ENCODE measurements around the gene SNRPE. TPM values are rescaled to one million over a fixed set of nuclear protein-coding genes. Genes with fewer than 3 reads are reported as not detected.

SNRPE gene
- total RNA-seq, 8 experiments from 2014 or later, result 104 to 392 (median 191) TPM

DNA sequence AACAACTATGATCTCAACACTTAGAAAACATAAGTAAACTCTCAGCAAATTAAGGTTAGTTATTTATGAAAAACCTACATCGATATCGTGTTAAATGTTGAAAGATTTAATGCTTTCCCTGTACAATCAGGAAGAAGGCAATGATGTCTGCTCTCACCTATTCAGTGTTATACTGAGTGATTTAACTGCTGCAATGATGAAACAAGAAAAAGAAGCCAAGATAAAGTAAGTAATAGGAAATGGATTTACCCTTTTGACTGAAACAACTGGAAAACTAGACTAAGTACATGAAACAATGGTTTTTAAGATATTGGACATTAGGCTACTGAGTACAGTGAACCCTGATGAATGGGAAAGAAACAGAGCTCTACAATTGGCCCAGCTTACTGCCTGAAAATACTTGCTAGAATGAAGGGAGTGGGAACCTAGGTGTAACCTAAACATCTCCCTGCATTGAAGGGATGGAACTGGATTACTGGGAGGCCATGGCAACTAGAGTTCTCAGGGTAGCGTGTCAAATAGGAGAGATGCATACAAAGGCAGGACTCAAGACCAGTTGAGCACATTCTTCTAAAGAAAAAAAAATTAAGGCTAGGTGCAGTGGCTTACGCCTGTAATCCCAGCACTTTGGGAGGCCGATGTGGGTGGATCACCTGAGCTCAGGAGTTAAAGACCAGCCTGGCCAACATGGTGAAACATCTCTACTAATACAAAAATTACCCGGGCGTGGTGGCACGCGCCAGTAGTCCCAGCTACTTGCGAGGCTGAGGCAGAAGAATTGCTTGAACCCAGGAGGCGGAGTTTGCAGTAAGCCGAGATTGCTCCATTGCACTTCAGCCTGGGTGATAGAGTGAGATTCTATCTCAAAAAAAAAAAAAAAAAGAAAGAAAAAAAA lies 37.3 kb downstream of the SNRPE start:
- H3K4me1 ChIP-seq (replicated peaks in 1 of 2), result no peaks in the 10 kb centered on the region
- WGBS, 10 experiments, result 91 to 100% (median 94%) methylated on average over 2 to 12 of the region's 12 CpGs
- H3K4me3 ChIP-seq, result no peak overlapping the region
- no peak overlapping the region for H3K27ac ChIP-seq
- ATAC-seq (replicated peaks in 6 of 8), result no peak
- in situ Hi-C loops (cut with MboI; ENCODE audit: low pct_unique_long_range_greater_than_20kb in 2 of 9, low sequenced_read_pairs in 9 of 9, unreplicated experiment in 9 of 9), result no loop called here

DNA sequence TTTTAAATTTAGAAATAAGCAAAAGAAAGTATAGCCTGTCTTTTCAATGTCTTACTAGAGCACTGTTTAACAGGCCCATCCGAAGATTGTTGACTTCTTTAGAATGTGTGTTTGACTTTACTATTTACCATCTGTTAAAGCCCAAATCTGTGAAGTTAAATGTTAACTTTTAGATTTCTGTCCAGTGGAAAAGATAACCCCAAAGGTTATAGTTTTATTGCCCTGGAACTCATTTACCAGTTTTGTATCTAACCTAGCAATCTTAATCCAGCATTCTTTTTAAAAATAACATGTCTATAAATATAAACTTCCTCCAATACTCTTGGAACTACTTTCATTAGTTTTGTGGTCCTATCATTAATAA lies 37.9 kb downstream of the SNRPE start:
- no peak overlapping the region for H3K4me3 ChIP-seq
- no peak for ATAC-seq (replicated peaks in 6 of 8)
- no peak overlapping the region for H3K27ac ChIP-seq
- 57 to 100% (median 94%) methylated on average over 1 of the region's 1 CpG; no CpG with 5 or more reads in 1 of the 10 experiments for WGBS, 10 experiments
- in situ Hi-C loops (cut with MboI; ENCODE audit: low pct_unique_long_range_greater_than_20kb in 2 of 9, low sequenced_read_pairs in 9 of 9, unreplicated experiment in 9 of 9), result no loop called here
- no peaks in the 10 kb centered on the region for H3K4me1 ChIP-seq (replicated peaks in 1 of 2)

DNA sequence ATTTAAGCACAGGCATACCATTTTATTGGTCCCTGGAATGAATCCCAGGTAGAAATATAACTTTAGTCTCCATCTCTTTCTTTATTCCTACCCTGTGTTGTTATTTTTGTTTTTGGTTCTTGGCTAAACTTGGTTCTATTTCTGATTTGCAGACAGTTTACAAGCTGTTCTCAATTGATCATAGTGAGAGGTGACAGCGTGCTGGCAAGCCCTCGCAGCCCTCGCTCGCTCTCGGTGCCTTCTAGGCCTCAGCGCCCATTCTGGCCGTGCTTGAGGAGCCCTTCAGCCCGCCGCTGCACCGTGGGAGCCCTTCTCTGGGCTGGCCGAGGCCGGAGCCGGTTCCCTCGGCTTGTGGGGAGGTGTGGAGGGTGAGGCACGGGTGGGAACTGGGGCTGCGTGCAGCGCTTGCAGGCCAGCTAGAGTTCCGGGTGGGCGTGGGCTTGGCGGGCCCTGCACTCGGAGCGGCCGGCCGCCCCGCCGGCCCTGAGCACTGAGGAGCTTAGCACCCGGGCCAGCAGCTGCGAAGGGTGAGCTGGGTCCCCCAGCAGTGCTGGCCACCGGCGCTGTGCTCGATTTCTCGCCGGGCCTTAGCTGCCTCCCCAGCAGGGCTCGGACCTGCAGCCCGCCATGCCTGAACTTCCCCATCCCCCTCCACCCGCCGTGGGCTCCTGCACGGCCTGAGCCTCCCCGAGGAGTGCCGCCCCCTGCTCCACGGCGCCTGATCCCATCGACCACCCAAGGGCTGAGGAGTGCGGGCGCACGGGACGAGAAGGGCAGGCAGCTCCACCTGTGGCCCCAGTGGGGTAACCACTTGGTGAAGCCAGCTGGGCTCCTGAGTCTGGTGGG lies 38.7 kb downstream of the SNRPE start:
- WGBS, 10 experiments, result 92 to 100% (median 98%) methylated on average over 2 to 14 of the region's 47 CpGs; no CpG with 5 or more reads in 5 of the 10 experiments
- ATAC-seq (replicated peaks in 6 of 8), result no peak

DNA sequence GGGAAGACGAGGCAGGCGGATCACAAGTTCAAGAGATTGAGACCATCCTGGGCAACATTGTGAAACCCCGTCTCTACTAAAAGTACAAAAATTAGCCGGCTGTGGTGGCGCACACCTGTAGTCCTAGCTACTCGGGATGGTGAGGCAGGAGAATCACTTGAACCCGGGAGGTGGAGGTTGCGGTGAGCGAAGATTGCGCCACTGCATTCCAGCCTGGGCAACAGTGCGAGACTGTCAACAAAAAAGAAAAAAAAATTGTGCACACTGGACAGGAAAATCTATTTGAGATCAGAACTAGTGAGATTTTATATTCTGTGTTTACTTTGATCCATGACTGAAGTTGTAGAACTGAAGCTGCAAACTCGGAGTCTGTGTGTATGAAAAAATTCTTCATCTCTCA lies 40.2 kb downstream of the SNRPE start:
- no peaks in the 10 kb centered on the region for H3K4me1 ChIP-seq (replicated peaks in 1 of 2)
- no peak for ATAC-seq (replicated peaks in 6 of 8)
- H3K4me3 ChIP-seq, result no peak overlapping the region
- no peak overlapping the region for H3K27ac ChIP-seq
- 86 to 96% (median 92%) methylated on average over 4 to 12 of the region's 12 CpGs; no CpG with 5 or more reads in 1 of the 10 experiments for WGBS, 10 experiments
- in situ Hi-C loops (cut with MboI; ENCODE audit: low pct_unique_long_range_greater_than_20kb in 2 of 9, low sequenced_read_pairs in 9 of 9, unreplicated experiment in 9 of 9), result no loop called here

More for the DNA sequence above, 38.7 kb downstream of the SNRPE start:
- Histone ChIP-seq H3K4me1 (replicated peaks in 1 of 2) (no peaks in the 10 kb centered on the region), H3K27ac (no peak overlapping the region), H3K4me3 (no peak overlapping the region)
- in situ Hi-C loops (cut with MboI; ENCODE audit: low pct_unique_long_range_greater_than_20kb in 2 of 9, low sequenced_read_pairs in 9 of 9, unreplicated experiment in 9 of 9), result no loop called here

DNA sequence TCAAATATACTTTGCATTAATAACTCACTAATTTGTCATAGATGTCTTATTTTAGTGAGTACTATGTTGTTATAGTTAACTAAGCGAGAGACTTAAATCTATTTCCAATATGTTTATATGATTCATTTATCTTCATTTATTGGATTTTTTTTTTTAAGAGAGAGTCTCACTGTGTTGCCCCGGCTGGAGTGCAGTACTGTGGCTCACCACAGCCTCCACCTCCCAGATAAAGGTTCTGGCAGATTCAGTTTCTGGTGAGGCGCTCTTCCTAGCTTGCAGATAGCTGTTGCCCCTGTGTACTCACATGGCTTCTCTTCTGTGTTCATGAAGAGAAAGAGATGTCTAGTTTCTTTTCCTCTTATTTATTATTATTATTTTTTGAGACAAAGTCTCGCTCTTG lies 43.9 kb downstream of the SNRPE start:
- Histone ChIP-seq H3K4me3 (no peak overlapping the region), H3K27ac (no peak overlapping the region), H3K4me1 (replicated peaks in 1 of 2) (no peaks in the 10 kb centered on the region)
- in situ Hi-C loops (cut with MboI; ENCODE audit: low pct_unique_long_range_greater_than_20kb in 2 of 9, low sequenced_read_pairs in 9 of 9, unreplicated experiment in 9 of 9), result no loop called here
- 78 to 100% (median 94%) methylated on average over 2 to 4 of the region's 4 CpGs; no CpG with 5 or more reads in 1 of the 10 experiments for WGBS, 10 experiments
- no peak for ATAC-seq (replicated peaks in 6 of 8)

DNA sequence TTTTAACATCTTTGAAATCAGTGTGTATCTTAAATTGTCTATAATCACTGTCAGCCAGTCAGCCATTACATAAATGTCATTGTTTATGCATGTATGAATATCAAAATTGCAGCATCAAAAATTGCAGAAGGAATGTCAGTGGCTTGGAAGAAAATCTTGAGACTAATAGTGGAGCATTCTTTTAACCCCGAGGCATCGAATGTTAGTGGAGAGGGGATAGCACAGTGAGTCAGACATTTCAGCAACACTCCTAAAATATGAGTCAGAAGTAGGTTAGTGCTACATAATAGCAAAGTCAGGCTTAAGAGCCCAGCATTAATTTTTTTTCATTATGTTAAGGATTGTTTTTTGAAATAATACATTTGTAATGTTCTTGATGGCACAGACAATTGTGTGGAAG lies 45.5 kb downstream of the SNRPE start:
- ATAC-seq (replicated peaks in 6 of 8), result peak in 5 of 8 experiments; percentile 44 to 100 (median 87)
- 0 to 90% (median 77%) methylated on average over 2 of the region's 2 CpGs; no CpG with 5 or more reads in 3 of the 10 experiments for WGBS, 10 experiments
- H3K4me3 ChIP-seq, result no peak overlapping the region
- in situ Hi-C loops (cut with MboI; ENCODE audit: low pct_unique_long_range_greater_than_20kb in 2 of 9, low sequenced_read_pairs in 9 of 9, unreplicated experiment in 9 of 9), result no loop called here
- H3K27ac ChIP-seq, result no peak overlapping the region
- H3K4me1 ChIP-seq (replicated peaks in 1 of 2), result no peaks in the 10 kb centered on the region

DNA sequence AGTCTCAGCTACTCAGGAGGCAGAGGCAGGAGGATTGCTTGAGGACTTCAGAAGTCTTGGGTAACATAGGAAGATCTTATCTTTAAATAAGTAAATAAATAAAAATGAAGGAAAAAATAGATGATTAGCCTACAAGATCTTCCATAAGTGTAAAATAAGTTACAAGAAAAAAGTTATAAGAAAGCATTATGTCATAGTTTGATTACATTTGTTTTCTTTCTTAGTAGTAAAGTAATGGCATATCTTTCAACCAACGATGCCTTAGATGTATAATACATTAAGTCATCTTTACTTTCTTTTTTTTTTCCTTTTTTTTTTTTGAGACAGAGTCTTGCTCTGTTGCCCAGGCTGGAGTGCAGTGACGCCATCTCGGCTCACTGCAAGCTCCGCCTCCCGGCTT lies 46.5 kb downstream of the SNRPE start:
- in situ Hi-C loops (cut with MboI; ENCODE audit: low pct_unique_long_range_greater_than_20kb in 2 of 9, low sequenced_read_pairs in 9 of 9, unreplicated experiment in 9 of 9), result no loop called here
- WGBS, 10 experiments, result 0 to 100% (median 86%) methylated on average over 1 to 5 of the region's 5 CpGs; no CpG with 5 or more reads in 2 of the 10 experiments
- no peak overlapping the region for H3K27ac ChIP-seq
- no peak for ATAC-seq (replicated peaks in 6 of 8)
- H3K4me3 ChIP-seq, result no peak overlapping the region
- peaks cover 0 to under 1% of the 10 kb centered on the region in 2 donors for H3K4me1 ChIP-seq (replicated peaks in 1 of 2)

DNA sequence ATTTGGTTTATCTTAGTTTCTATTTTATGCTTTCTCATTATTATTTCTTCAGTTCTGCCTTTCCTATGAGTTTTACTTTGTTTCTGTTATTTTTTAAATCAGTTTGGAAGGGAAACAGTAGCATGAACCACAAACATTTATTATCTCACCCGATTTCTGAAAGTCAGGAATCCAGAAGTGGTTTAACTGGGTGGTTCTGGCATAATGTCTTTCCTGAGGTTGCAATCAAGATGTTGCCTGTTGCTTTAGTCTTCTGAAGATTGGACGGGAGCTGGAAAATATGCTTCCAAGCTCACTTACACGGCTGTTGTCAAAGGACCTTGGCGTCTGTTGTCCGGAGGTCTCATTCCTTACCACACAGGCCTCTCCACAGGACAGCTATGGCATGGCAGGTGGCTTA lies 50.4 kb downstream of the SNRPE start:
- Histone ChIP-seq H3K27ac (no peak overlapping the region), H3K4me3 (no peak overlapping the region), H3K4me1 (replicated peaks in 1 of 2) (peaks cover 3 to 4% of the 10 kb centered on the region in 2 donors)
- WGBS, 10 experiments, result 0 to 100% (median 90%) methylated on average over 1 to 5 of the region's 5 CpGs
- no peak for ATAC-seq (replicated peaks in 6 of 8)
- in situ Hi-C loops (cut with MboI; ENCODE audit: low pct_unique_long_range_greater_than_20kb in 2 of 9, low sequenced_read_pairs in 9 of 9, unreplicated experiment in 9 of 9), result no loop called here

DNA sequence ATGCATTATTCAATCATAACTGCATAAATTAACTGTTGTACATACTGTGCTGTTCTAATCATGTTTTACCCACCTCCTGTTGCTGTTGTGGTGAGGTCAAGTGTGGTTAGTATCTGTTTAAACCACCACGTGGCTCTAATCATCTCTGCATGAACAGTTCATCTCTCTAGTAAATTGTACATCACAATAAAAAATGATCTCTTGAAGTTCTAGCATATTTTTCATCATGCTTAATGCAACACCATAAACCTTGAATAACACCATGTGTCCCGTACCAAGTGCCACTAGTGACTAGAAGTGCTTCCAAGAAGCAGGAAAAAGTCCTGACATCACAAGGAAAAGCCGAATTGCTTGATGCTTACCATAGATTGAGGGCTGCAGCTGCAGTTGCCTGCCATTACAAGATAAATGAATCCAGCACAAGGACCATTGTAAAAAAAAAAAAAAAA lies 51.7 kb downstream of the SNRPE start:
- 18 to 91% (median 43%) methylated on average over 2 to 3 of the region's 3 CpGs; no CpG with 5 or more reads in 1 of the 10 experiments for WGBS, 10 experiments
- in situ Hi-C loops (cut with MboI; ENCODE audit: low pct_unique_long_range_greater_than_20kb in 2 of 9, low sequenced_read_pairs in 9 of 9, unreplicated experiment in 9 of 9), result no loop called here

DNA sequence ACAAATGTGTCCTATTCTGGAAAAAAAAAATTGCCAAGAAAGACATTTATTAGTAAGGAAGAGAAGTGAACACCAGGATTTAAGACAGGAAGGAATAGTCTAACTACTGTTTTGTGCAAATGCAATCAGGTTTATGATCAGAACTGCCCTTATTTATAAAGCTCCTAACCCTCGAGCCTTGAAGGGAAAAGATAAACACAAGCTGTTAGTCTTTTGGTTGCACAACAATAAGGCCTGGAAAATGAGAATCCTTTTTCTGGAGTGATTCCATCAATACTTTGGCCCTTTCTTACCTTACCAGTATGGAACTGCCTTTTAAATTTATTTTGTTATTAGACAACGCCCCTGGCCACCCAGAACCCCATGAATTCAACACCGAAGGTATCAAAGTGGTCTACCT lies 52.9 kb downstream of the SNRPE start:
- H3K27ac ChIP-seq, result no peak overlapping the region
- 29 to 100% (median 80%) methylated on average over 1 to 3 of the region's 3 CpGs for WGBS, 10 experiments
- no peak for ATAC-seq (replicated peaks in 6 of 8)

More for the DNA sequence above, 51.7 kb downstream of the SNRPE start:
- no peak overlapping the region for H3K4me3 ChIP-seq
- no peak overlapping the region for H3K27ac ChIP-seq
- peaks cover 3 to 4% of the 10 kb centered on the region in 2 donors for H3K4me1 ChIP-seq (replicated peaks in 1 of 2)
- ATAC-seq (replicated peaks in 6 of 8), result peak in 3 of 8 experiments; percentile 20 to 58 (median 42)

DNA sequence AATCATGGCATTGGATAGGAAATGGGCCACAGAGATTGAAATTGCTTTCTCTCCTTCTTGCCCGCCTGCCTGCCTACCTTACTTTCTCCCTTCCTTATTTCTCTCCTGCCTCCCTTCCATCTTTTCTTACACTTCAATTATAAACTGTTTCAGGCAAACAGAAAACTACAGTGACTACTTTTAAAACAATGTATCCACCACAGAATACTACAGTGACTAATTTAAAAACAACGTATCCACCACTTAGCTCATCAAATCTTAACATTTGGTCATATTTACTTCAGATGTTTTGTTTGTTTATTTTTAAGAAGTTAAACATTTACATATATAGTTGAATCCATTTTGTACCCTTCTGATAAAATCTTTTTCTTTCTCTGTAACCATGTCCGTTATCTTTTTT lies 54.4 kb downstream of the SNRPE start:
- H3K4me3 ChIP-seq, result no peak overlapping the region
- in situ Hi-C loops (cut with MboI; ENCODE audit: low pct_unique_long_range_greater_than_20kb in 2 of 9, low sequenced_read_pairs in 9 of 9, unreplicated experiment in 9 of 9), result no loop called here
- peaks cover 3 to 4% of the 10 kb centered on the region in 2 donors for H3K4me1 ChIP-seq (replicated peaks in 1 of 2)
- H3K27ac ChIP-seq, result no peak overlapping the region
- WGBS, 10 experiments, result 23 to 100% (median 93%) methylated on average over 1 to 3 of the region's 3 CpGs
- no peak for ATAC-seq (replicated peaks in 6 of 8)

More for the DNA sequence above, 52.9 kb downstream of the SNRPE start:
- in situ Hi-C loops (cut with MboI; ENCODE audit: low pct_unique_long_range_greater_than_20kb in 2 of 9, low sequenced_read_pairs in 9 of 9, unreplicated experiment in 9 of 9), result no loop called here
- H3K4me3 ChIP-seq, result no peak overlapping the region
- H3K4me1 ChIP-seq (replicated peaks in 1 of 2), result peaks cover 3 to 4% of the 10 kb centered on the region in 2 donors

DNA sequence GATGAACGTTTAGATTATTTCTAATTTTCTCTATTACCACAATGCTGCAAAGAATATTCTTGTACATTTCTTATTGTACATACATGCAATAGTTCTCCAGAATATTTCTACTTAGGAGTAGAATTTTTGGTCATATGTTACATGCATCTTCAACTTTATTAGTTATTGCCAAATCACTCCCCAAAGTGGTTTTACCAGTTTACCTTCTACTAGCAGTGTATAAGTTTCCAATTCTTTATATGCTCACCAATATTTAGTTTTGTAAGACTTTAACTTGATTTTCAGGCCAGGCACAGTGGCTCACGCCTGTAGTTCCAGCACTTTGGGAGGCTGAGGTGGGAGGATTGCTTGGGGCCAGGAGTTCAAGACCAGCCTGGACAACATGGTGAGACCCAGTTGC lies 55.4 kb downstream of the SNRPE start:
- Histone ChIP-seq H3K4me3 (no peak overlapping the region), H3K27ac (no peak overlapping the region), H3K4me1 (replicated peaks in 1 of 2) (peaks cover 3 to 4% of the 10 kb centered on the region in 2 donors)
- WGBS, 10 experiments, result 43 to 100% (median 87%) methylated on average over 1 to 2 of the region's 2 CpGs
- ATAC-seq (replicated peaks in 6 of 8), result no peak
- in situ Hi-C loops (cut with MboI; ENCODE audit: low pct_unique_long_range_greater_than_20kb in 2 of 9, low sequenced_read_pairs in 9 of 9, unreplicated experiment in 9 of 9), result no loop called here
